A172 (cell line): ENCODE data around the gene PMS2. TPM values are rescaled to one million over a fixed set of nuclear protein-coding genes. Genes with fewer than 3 reads are reported as not detected.
"Not testable (repeated sequence)": the region's sequence is repeated elsewhere in the genome, so short reads cannot be mapped to it uniquely, and the experiment has no call there.

Experiments used
- DNase-seq: peaks from one replicate; pipeline ENCODE4 v3.0.0-alpha.2; 2015; ENCODE audit warnings: low spot score
- total RNA-seq: library from RNA; depleted of rRNA; stranded (reverse); fragments of >200 nt; shearing (Covaris generic); gene quantifications from 2 replicates; pipeline ENCODE4 v1.2.3, GENCODE V29; 2014; rRNA removed

The PMS2 gene, protein sequence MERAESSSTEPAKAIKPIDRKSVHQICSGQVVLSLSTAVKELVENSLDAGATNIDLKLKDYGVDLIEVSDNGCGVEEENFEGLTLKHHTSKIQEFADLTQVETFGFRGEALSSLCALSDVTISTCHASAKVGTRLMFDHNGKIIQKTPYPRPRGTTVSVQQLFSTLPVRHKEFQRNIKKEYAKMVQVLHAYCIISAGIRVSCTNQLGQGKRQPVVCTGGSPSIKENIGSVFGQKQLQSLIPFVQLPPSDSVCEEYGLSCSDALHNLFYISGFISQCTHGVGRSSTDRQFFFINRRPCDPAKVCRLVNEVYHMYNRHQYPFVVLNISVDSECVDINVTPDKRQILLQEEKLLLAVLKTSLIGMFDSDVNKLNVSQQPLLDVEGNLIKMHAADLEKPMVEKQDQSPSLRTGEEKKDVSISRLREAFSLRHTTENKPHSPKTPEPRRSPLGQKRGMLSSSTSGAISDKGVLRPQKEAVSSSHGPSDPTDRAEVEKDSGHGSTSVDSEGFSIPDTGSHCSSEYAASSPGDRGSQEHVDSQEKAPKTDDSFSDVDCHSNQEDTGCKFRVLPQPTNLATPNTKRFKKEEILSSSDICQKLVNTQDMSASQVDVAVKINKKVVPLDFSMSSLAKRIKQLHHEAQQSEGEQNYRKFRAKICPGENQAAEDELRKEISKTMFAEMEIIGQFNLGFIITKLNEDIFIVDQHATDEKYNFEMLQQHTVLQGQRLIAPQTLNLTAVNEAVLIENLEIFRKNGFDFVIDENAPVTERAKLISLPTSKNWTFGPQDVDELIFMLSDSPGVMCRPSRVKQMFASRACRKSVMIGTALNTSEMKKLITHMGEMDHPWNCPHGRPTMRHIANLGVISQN
- 35.9 and 43.0 TPM in 2 replicates for total RNA-seq

DNA sequence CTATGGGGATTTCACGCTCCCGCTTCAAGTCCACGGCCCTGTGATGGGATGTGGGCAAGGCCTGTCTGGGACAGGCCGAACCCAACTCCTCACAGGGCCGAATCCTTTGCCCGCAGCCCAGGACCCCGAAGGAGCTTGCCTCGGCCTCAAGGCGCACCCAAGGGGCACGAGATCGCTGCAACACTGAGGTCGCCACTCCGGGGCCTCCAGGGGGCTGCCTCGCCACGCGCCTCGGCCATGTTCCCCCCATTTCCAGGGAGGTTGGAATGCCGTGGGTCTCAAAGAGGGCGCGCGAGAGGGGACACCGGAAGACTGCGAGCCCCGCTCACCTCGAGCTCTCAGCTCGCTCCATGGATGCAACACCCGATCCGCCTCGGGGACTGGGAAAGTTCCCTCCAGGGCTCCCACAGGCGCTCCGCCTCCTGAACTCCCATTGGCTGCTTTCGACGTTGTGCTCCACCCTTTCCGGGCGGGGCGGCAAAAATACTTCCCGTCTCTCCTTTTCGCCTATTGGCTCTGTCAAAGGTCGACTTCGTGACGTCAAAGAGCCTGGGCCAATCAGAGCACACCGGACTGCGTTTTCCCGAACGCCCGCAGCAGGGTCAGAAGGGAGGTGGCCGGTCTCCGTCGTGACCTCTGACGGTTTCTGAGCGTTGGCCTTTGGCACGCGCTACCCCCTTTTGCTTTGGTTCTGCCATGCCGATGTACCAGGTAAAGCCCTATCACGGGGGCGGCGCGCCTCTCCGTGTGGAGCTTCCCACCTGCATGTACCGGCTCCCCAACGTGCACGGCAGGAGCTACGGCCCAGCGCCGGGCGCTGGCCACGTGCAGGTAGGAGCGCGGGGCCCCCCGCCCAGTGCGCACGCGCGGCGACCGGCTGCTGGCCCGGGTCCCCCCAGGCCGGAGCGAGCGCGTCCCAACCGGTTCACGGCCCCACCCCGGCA lies at the start of gene PMS2, which contains the start of gene AIMP2:
Gene PMS2 (minus strand): TSS at position 382 of the 944 bp plus-strand sequence. CDS start 30 bp downstream, at position 352.
Gene AIMP2 (plus strand): TSS at position 605 of the 944 bp plus-strand sequence. CDS start 92 bp downstream, at position 697.
- DNase-seq: peak; percentile 99

DNA sequence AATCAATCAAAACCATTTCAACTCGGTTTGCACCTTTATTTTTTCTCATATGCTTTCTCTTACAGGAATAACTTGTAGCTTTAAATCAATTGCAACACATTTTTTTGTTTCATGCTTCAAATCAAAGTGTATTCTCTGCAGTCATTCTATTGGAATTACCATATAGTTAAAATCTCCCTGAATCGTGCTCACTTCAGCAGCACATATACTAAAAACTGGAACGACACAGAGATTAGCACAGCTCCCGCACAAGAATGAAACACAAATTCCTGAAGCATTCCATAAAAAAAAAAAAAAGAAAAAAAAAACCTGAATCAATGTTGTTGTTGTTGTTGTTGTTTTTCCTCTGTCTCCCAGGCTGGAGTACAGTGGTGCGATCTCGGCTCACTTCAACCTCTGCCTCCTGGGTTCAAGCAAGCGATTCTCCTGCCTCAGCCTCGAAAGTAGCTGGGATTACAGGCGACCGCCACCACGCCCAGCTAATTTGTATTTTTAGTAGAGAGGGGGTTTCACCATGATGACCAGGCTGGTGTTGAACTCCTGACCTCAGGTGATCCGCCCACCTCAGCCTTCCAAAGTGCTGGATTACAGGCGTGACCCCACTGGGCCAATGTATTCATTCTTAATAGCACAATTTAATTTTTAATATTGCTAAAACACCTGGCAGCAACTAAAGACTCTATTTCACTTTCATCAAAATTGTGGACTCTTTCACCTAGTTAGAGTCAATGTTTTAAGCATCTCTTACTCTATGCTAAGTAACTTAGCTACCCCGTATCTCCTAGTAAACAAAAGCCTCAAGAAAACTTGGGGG lies 48.7 kb upstream of the PMS2 start:
- no peak for DNase-seq

DNA sequence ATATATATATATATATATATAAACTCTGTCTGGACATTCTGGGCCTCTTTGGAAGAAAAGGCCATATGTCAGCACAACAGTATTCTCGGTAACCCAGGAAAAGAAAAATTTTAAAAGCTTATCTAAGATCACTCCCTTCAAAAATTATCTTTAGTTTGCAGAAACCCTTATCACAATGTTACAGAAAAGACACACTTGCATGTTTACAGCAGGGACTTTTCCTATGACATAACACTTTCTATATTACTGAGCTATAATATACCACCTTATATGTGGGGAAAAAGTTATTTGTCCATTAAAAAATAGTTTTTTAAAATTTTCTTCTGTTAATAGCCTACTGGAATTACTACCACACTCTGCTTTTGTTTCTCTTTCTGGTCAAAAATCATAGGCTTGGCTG lies 47.8 kb upstream of the PMS2 start:
- no peak for DNase-seq

DNA sequence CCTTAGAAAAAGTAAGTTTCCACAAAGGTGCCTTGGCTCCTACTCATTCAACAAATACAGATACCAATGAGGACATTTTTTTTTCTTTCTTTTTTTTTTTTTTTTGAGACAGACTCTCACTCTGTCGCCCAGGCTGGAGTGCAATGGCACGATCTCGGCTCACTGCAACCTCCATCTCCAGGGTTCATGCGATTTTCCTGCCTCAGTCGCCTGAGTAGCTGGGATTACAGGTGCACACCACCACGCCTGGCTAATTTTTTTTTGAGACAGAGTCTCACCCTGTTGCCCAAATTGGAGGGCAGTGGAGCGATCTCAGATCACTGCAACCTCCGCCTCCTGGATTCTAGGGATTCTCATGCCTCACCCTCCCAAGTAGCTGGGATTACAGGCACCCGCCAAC lies 42.3 kb upstream of the PMS2 start:
- not testable (repeated sequence) for DNase-seq

DNA sequence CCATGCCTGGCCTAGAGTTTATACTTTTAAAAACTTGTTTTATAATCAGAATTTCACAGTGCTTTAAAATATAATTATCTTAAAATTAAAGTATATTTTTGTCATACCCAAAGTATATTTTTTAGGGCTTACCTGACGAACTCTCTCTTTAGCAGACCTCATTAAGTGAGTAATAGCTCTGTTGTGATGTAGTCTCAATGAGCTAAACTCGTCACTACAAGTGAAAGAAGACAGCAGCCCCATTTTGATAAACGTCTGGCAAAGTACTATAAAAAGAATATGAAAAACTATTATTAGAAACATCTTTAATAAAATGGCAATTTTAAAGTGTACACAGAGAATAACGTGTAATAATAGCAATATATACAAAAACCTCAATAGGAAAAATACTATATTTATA lies 40.9 kb upstream of the PMS2 start:
- no peak for DNase-seq

DNA sequence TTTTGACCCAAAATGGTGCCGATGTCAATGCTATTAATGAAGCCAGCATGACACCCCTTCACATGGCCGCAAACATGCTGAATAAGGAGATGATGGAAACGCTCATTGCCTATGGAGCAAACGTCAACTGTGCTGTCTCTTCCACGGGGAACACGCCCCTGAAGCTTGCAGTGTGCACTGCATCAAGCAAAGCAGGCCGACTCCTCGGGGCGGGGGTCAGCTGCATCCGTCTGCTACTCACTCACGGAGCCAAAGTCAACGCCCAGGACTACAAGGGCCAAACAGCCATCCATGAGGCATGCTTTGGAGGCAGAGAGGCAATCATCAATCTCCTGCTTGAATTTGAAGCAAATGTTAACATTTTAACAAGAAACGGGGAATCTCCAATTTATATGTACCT lies 26.8 kb upstream of the PMS2 start:
- no peak for DNase-seq

DNA sequence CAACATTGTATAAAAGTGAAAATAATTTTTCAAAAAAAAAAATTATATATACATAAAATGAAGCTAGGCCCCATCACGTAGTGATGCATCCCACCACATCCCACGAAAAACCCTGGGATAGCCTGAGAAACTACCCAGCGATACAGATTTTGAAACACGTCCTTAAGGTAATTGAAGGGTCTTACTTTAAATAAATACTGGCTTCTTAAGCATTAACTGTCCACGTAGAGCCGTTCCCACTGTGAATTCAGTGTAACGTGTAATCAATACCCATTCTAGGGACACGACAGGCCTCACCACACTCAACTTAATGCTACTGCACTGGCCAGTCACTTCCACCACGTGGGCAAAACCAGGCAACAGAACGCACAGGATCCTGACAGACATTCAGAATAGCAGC lies 26.3 kb upstream of the PMS2 start:
- DNase-seq: no peak

DNA sequence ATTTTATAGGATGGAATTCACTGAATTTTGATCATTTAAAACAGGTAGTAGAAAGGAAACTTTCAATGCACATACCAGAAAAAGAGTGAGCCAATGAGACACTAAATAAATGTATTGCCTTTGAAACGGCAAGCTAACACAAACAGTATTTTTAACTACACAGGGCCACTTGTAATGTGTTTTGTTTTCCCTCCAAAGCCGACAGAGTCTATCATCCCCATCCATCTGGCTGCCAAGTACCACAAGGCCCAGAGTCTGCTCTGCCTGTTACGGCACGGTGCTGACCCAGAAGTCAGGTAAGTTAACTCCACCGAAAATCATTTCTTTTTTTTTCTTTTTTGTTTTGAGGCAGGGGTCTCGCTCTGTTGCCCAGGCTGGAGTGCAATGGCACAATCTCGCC lies 23.8 kb upstream of the PMS2 start:
- no peak for DNase-seq

DNA sequence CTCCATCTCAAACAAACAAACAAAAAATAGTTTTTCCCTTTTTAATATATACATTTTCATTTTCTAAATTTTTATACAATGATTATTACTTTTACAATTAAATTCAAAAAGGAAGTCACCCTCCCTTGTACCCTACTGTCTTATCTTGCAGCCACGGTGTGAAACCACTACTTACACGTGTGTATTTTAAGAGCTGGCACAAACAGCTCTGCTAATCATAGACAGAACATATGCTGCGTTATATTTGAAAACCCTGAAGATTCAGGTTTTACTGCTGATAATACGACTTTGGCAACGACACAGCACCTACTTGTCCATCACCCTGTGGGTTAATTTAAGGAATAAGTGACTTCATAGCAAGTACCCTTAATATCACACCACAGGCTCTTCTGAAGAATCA lies 23.3 kb upstream of the PMS2 start:
- no peak for DNase-seq

DNA sequence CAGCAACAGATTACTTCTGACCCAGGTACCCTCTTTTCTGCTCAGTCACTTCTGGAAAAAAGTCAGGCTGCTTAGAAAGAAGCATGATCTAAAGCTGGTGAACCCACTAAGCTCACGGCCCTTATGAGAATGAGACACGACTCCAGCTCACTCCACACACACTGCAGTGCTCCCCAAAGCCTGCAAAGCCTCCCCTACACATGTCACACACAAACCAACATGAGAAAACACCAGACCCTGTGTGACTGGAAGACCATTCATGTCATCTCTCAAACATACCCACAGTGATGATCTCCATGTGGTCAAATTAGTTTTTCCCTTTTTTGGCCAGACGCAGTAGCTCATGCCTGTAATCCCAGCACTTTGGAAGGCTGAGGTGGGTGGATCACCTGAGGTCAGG lies 22.7 kb upstream of the PMS2 start:
- DNase-seq: no peak

DNA sequence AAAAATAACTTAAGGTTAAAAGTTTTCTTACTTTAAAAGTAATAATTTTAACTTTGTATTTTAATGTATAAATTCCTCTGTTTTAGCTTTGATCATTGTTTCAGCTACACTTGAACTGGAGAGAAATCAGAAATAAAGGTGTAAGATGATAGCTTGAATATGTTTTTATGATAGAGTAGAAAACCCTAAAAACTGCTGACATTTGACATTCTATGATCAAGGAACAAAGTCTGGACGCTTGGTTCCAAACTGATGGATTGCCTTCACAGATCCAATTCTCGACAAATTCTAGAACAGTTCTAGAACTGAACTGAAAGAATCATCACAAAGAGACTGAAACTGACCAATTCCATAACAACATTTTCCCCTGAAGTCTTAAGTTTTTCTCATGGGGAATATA lies 22.1 kb upstream of the PMS2 start, which contains the start of gene ANKRD61:
Gene ANKRD61 (plus strand): TSS at position 389 of the 400 bp plus-strand sequence. CDS start 0 bp downstream, at position 389.
- no peak for DNase-seq

DNA sequence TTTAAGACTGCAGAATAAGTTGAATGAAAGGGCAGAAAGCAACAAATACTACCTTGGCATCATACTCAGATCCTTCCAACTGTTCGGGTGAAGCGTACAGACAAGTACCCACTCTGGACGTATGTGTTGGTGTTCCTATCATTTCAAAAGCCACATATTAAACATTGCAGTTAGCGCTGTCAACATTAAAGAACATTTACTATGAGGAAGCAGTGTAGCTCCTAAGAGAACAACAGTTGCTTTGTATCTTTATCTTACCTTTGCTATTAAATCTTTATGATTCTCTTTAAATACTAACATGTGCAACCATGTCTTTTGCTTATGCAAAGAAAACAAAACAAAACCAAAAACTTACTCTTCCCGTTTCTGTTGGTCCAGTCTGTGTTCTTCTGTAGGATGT lies 19.7 kb upstream of the PMS2 start:
- no peak for DNase-seq

DNA sequence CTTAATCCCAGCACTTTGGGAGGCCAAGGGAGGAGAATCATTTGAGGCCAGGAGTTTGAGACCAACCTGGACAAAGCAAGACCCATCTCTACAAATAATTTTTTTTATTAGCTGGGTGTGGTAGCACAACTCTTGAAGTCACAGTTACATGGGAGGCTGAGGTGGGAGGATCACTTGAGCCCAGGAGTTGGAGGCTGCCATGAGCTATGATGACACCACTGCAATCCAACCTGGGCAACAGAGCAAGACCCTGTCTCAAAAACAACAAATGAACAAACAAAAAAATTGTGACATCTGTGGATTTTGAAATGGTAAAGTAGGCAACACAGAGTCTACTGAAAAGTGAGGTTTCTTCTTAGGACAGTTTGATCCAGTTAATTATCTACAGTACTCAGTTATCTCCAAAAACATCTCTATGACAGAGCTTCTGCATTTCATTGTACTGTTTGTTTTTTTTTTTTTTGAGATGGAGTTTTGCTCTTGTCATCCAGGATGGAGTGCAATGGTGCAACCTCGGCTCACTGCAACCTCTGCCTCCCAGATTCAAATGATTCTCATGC lies 19.0 kb upstream of the PMS2 start:
- no peak for DNase-seq

DNA sequence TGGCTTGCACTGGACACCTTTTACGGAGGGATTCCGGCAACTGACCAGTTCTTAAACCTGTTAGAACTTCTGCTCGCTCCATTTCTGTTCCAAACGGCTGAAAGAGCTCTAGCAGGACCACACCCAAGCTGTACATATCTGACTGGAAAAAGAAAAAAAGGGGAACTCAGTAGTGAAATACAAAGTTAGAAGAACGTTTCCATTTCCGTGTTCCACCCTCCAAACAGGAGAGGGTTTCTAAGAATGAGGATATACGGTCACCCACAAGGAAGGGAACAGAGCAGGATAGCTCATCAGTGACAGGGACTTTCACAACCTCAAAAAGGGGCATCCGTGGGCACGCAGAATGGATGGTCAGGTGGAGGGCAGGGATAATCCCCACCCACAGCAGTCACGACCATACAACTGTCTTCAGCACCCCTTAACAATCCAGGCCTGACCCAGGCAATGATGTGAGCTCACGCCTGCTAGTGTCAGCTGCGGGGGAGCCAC lies 18.0 kb upstream of the PMS2 start:
- DNase-seq: no peak

DNA sequence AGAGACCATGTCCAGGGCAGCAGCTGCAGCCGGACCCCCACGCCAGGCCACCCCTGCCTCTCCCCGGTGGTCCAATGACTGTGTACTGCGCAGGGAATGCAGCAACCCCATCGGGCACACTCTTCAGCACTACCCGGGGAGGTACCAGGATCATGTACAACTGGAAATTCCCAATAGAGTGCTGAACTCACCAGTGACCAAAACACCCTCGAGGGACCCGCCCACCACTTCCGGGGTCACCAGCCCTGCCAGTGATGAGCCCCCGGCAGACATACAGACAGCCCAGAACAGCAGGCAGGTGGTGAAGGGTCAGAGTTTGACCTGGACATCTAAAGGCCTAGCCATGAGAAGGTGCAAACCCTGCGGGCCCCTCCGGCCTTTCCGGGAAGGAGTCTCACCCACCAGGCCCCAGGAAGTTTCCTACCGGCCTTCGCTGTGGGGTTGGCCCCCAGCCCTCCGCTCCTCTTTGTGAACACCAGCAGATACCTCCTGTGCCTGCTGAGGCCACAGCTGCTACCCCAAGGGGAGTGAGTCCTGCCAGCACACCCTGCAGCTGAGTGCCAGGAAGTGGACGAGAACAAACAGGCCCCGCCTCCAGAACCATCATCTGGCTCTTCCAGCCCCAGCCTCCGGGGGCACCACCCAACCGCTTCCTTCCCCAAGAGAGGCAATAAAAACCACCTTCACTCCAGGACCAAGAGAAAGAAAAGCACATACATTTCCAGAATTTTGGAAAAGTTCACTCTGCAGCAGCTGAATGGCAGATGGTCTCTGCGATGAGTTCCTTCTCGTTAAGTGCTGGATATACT lies 17.4 kb upstream of the PMS2 start:
- peak; percentile 82 for DNase-seq

DNA sequence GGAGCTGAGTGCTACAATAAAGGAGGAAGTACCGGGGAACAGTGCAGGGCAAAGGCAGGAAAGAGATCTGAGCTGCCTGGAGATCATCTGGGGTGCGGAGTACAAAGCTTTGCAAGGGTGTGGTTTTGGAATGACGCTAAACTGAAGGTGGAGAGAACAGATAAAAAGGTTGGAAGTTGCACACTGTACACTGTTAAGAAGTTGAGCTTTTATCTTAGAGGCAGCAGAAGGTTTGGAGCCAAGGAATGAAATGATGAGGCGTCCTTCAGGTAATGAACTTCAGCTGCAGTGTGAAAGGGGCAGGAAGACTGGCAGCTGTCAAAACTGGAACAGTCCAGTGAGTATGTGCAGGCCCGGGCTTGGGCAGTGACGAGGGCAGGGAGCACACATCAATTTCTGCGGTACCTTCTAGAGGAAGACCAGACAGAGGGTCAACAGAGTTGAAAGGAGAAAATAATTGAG lies 15.2 kb upstream of the PMS2 start:
- DNase-seq: no peak

DNA sequence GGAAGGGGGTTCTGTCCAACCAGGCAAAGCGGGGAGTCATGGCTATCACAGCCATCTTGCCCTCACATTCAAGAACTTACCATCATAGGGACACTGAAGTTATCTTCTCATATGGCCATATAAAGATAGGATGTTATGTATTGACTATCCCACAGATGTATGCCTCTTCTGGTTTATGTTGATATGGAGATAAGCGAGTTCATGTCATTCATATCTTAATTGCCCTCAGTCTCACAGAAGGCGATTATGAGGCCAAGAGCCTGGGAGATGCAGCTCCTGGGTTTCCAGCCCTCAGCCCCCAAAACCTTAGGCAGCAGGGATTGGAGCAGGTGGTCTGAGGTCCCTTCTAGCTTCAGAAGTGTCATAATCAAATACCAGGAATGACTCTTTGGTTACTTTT lies 13.9 kb upstream of the PMS2 start:
- DNase-seq: no peak

DNA sequence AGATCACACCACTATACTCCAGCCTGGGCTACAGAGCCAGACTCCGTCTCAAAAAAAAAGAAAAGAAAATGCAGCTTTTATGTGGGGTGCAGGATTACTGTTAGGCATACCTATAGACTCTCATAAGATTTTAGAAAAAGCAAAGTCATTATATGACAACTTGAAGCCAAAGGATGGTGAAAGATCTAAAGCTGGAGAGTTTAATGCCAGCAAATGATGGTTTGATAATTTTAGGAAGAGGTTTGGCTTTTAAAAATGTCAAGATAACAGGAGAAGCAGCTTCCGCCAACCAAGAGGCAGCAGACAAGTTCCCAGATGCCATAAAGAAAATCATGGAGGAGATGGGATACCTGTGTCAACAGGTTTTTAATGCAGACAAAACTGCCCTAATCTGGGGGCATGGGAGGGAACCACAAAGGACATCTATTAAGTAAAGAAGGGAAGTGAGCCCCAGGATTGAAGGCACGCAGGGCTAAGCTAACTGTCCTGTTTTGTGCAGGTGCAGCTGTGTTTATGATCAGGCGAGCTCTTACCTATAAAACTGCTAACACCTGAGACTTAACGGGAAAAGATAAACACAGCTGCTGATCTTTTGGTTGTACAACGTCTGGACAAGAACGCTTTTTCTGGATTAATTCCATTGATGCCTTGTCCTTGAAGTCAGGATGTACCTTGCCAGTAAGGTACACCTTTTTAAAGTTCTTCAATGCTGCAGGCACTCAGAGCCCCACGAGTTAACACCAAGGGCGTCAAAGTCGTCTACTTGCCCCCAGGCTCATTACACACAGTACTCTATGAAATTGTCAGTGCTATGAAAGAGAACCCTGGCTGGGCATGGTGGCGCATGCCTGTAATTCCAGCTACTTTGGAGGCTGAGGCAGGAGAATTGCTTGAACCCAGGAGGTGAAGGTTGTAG lies 11.8 kb upstream of the PMS2 start:
- no peak for DNase-seq
